ENCODE measurements around the gene ARL5A.
"Not testable (repeated sequence)": the region's sequence is repeated elsewhere in the genome, so short reads cannot be mapped to it uniquely, and the experiment has no call there.

Gene ARL5A

GRCh38 chr2:151795646-151796240, 32.5 kb downstream of the ARL5A start:
- no peak for DNase-seq (ENCODE audit: low read depth, low spot score)

DNA sequence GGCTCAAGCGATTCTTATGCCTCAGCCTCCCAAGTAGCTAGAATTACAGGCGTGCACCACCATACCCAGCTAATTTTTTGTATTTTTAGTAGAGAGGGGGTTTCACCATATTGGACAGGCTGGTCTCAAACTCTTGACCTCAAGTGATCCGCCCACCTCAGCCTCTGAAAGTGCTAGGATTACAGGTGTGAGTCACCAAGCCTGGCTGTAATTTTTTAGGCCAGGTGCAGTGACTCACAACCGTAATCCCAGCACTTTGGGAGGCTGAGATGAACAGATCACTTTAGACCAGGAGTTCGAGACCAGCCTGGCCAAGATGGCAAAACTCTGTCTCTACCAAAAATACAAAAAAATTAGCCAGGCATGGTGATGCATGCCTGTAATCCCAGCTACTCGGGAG, 33.8 kb downstream of the ARL5A start:
- DNase-seq (ENCODE audit: low read depth, low spot score): not testable (repeated sequence)

- DNase-seq (ENCODE audit: low read depth, low spot score): no peak
Measured at GRCh38 chr2:151793123-151793522, 35.1 kb downstream of the ARL5A start.

GRCh38 chr2:151792589-151792988, 35.6 kb downstream of the ARL5A start:
- no peak for DNase-seq (ENCODE audit: low read depth, low spot score)

- no peak for DNase-seq (ENCODE audit: low read depth, low spot score)
Measured at GRCh38 chr2:151791545-151791944, 36.7 kb downstream of the ARL5A start.

- no peak for DNase-seq (ENCODE audit: low read depth, low spot score)
Measured at GRCh38 chr2:151790689-151791088, 37.5 kb downstream of the ARL5A start.

GRCh38 chr2:151789055-151789834, 39.0 kb downstream of the ARL5A start:
- DNase-seq (ENCODE audit: low read depth, low spot score): no peak

GRCh38 chr2:151786483-151786882, 41.7 kb downstream of the ARL5A start:
- DNase-seq (ENCODE audit: low read depth, low spot score): no peak

DNA sequence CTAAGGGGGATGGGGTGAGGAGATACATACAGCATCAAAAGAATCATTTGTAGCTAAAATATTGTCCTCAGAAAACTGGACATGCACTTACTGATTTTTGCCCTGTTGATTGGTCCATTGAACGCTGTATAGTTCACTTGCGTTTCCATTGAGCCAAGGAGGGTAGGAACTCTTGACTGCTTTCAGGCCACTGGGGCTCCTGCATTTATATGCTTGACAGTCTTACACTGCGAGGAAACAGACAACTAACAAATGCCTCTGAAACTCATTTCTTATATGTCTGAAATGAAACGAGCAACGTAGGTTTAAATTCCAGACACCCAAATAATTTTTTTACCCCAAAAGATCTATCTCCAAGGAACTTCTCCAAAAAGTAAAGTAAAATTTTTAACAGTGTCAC, 42.1 kb downstream of the ARL5A start:
- no peak for DNase-seq (ENCODE audit: low read depth, low spot score)

DNA sequence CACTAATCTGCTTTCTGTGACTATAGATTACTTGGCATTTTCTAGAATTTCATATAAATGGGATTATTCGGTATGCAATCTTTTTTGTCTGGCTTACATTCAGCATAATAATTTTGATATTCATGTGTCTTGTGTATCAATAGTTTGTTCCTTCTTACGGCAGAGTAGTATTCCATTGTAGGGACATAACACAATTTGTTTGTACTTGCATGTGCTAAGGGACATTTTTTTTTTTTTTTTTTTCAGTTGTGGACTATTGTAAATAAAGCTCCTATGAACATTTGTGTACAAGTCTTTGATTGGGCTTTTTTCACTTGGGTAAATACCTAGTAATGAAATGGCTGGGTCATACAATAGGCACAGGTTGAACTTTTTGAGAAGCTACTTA, 45.1 kb downstream of the ARL5A start:
- no peak for DNase-seq (ENCODE audit: low read depth, low spot score)

DNA sequence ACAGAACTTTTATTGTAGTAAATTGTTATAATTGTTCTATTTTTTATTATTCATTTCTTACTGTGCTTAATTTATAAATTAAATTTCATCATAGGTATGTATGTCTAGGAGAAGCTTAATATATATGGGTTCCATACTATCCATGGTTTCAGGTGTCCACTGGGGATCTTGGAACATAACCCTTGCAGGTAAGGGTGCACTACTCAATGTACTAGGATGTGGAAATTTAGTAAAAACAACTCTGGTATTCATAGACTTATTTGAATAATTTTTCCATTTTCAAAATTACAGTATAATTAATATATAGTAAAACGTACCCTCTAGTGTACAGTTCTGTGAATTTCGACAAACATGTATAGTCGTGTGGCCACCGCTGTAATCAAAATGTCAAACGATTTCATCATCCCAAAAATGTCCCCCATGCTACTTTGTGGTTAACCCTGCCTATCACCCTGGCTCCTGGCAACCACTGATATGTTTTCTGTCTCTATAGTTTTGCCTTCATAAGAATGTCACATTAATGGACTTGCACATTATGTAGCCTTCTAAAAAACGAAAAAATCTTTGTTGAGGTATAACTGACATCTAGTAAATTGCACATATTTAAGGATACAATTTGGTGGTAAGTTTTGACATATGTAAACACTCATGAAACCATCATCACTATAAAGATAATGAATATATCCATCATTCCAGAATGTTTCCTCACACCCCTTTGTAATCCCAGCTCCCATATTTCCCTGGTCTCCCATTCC, 45.7 kb downstream of the ARL5A start:
- no peak for DNase-seq (ENCODE audit: low read depth, low spot score)

DNA sequence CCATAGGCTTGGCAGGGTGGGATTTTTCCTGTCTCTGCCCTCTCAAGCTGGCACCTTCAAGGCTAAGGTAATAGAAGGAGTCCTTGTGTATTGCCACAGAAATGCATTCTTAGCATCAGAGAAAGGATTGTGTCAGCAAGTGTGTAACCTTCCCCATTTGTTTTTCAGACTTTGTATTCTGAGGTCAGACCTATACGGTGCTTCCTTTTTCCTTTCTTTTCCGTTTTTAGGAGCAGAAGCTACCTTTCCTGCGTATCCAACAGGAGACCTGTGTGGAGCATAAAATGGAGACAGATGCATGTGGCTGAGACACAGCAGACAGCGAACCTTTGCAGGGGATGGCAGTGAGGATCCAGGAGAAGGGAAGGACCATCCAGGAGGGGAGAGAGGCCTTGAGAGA, 46.6 kb downstream of the ARL5A start:
- no peak for DNase-seq (ENCODE audit: low read depth, low spot score)

DNA sequence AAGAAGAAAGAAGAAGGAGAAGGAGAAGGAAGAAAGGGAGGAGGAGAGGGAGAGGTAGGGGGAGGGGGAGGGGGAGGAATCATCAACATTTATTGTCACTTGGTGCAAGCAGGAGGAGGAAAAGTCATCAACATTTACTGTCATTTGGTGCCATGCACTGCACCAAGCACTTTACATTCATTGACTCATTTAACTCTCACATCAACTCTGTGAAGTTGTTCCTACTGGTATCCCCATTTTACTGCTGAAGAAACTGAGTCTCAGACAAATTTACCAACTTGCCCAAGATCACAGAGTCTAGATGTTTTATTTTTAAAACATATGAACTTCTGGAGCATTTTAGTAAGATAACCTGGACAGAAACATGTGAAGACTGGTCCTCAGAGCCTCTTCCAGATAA, 47.3 kb downstream of the ARL5A start:
- no peak for DNase-seq (ENCODE audit: low read depth, low spot score)

- no peak for DNase-seq (ENCODE audit: low read depth, low spot score)
Measured at GRCh38 chr2:151777935-151778334, 50.3 kb downstream of the ARL5A start.

DNA sequence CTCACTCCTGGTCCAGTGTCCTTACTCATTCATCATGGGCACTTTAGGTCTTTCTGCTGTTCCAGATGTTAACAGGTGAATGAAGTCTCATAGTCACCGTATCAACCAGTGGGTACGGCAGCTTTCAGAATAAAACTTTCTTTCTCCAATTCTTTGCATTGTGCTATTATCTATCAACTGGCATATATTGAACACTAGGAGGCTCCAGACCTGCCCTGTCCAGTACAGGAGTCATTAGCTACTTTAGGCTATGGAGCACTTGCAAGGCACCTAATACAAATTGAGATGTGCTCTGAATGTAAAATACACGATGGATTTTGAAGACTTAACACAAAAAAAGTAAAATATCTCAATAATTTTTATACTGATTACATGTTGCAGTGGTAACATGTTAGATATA, 50.7 kb downstream of the ARL5A start:
- DNase-seq (ENCODE audit: low read depth, low spot score): no peak

DNA sequence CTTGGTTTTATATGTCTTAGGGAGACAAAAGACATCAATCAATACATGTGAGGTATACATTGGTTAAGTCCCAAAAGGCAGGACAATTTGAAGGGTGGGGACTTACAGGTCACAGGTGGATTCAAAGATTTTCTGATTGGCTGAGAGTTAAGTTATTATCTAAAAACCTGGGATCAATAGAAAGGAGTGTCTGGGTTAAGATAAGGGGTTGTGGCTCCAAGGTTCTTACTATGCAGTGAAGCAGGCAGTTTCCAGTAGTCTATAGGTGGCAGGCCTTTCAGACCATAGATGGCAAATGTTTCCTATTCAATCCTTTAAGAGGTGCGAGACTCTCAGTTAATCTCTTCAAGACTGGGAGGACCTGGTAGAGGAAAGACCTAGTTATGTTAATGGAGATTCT, 51.9 kb downstream of the ARL5A start:
- no peak for DNase-seq (ENCODE audit: low read depth, low spot score)

- DNase-seq (ENCODE audit: low read depth, low spot score): no peak
Measured at GRCh38 chr2:151775057-151775740, 53.0 kb downstream of the ARL5A start.

GRCh38 chr2:151774506-151774905, 53.7 kb downstream of the ARL5A start:
- DNase-seq (ENCODE audit: low read depth, low spot score): no peak

DNA sequence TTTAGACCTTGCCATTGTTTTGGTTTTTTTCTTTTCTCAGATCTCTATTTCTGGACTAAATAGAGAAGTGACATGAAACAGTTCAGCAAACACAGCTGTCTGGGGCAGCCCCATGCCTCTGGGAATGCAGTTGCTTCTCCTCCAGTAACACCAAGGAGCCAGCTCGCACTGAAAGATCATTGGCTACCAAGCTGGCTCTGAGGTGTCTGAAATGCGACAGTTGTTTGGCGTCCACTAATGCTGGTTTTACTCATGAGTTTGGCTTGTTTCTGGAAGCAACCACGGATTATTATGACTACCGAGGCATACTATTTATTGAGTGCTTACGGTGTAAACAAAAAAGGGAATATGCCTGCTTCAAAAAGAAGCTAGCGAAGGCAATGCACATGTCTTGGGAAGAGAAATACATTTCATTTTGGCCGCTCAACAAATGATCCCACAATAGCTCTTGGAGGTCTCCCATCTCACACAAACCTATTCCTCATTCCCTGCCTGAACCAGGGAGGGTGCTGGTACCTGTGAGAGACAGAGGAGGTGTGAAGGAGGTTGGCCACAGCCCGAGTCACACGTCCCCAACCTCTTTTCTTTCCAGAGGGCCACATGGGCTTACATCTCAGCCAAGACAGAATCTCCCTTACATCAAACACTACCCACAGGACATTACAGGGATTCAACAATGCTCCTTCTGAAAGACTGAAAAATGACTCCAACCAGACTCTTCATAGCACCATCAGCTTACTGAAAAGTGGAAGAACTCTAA, 56.4 kb downstream of the ARL5A start:
- no peak for DNase-seq (ENCODE audit: low read depth, low spot score)

- no peak for DNase-seq (ENCODE audit: low read depth, low spot score)
Measured at GRCh38 chr2:151770995-151771394, 57.2 kb downstream of the ARL5A start.

- DNase-seq (ENCODE audit: low read depth, low spot score): no peak
Measured at GRCh38 chr2:151769606-151770005, 58.6 kb downstream of the ARL5A start.

All from brain pericyte (primary cell).